Neural cell (in vitro differentiated cells): ENCODE measurements around the gene GLB1L3.

Experiments
- CTCF ChIP-seq: fragments of 450-650 bp; IDR thresholded peaks from 2 replicates; pipeline ENCODE4 v1.5.1; 2014; ENCODE audit warnings: antibody characterized with exemption, mild to moderate bottlenecking, moderate library complexity; ENCODE audit not compliant: poor library complexity, severe bottlenecking
- EP300 ChIP-seq: fragments of 450-650 bp; conservative IDR thresholded peaks from 2 replicates; pipeline ENCODE4 v1.6.1; 2014; ENCODE audit warnings: antibody characterized with exemption, mild to moderate bottlenecking, moderate library complexity; ENCODE audit not compliant: poor library complexity, severe bottlenecking
- EZH2 ChIP-seq: fragments of 200-600, 300-800 bp; shearing (Covaris generic), sonication (generic); IDR thresholded peaks from 2 replicates; pipeline ENCODE4 v1.6.1; 2014; ENCODE audit warnings: antibody characterized with exemption, low read length, borderline replicate concordance, mild to moderate bottlenecking; ENCODE audit not compliant: insufficient read depth, poor library complexity, severe bottlenecking
- POLR2AphosphoS5 ChIP-seq: IDR thresholded peaks from 2 replicates; pipeline ENCODE4 v1.6.1; 2012
- RAD21 ChIP-seq: fragments of 450-650 bp; conservative IDR thresholded peaks from 2 replicates; pipeline ENCODE4 v1.6.1; 2014; ENCODE audit warnings: antibody characterized with exemption, mild to moderate bottlenecking, moderate library complexity
- REST ChIP-seq: IDR thresholded peaks from 2 replicates; pipeline ENCODE4 v1.6.1; 2012; ENCODE audit warnings: borderline replicate concordance
- SMC3 ChIP-seq: fragments of 450-650 bp; conservative IDR thresholded peaks from 2 replicates; pipeline ENCODE4 v1.6.1; 2014; ENCODE audit warnings: antibody characterized with exemption, mild to moderate bottlenecking, moderate library complexity; ENCODE audit not compliant: poor library complexity
- TAF1 ChIP-seq: IDR thresholded peaks from 2 replicates; pipeline ENCODE4 v1.6.1; 2012; ENCODE audit warnings: low read depth

- no peak for TF ChIP-seq EZH2
- TF ChIP-seq POLR2AphosphoS5: no peak
- no peak for TF ChIP-seq SMC3
- TF ChIP-seq CTCF: no peak
- no peak for TF ChIP-seq EP300
- no peak for TF ChIP-seq REST
- no peak for TF ChIP-seq RAD21
- TF ChIP-seq TAF1: no peak
Observed at GRCh38 chr11:134246678-134247077, 29.5 kb upstream of the GLB1L3 start.
